Gastrocnemius medialis (tissue), 4 donors: ENCODE measurements around the gene TRIP12.

ENCODE experiments used
- POLR2A ChIP-seq, 2 donors: fragments of 450-650 bp; IDR thresholded peaks; one replicate each; pipeline ENCODE4 v1.6.1; 2017; ENCODE audit warnings: antibody characterized with exemption in 2 of 2, mild to moderate bottlenecking in 2 of 2, moderate library complexity in 2 of 2
- TF ChIP-seq, protein P1 (sequence below), 5 experiments: fragments of 450-650 bp in 3 of 5; fragments of 200-600 bp in 2 of 5; sonication (generic) in 2 of 5; IDR thresholded peaks in 4 of 5; conservative IDR thresholded peaks in 1 of 5; 1 replicate in 4 of 5; 2 replicates in 1 of 5; pipeline ENCODE4 v1.5.1; 2016 to 2019; ENCODE audit warnings: antibody characterized with exemption in 5 of 5, mild to moderate bottlenecking in 3 of 5, moderate library complexity in 3 of 5

GRCh38 chr2:229774237-229774636 is 147.6 kb downstream of the TRIP12 start:
- TF ChIP-seq, protein P1, sequence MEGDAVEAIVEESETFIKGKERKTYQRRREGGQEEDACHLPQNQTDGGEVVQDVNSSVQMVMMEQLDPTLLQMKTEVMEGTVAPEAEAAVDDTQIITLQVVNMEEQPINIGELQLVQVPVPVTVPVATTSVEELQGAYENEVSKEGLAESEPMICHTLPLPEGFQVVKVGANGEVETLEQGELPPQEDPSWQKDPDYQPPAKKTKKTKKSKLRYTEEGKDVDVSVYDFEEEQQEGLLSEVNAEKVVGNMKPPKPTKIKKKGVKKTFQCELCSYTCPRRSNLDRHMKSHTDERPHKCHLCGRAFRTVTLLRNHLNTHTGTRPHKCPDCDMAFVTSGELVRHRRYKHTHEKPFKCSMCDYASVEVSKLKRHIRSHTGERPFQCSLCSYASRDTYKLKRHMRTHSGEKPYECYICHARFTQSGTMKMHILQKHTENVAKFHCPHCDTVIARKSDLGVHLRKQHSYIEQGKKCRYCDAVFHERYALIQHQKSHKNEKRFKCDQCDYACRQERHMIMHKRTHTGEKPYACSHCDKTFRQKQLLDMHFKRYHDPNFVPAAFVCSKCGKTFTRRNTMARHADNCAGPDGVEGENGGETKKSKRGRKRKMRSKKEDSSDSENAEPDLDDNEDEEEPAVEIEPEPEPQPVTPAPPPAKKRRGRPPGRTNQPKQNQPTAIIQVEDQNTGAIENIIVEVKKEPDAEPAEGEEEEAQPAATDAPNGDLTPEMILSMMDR (IDR thresholded peaks at IDR 0.05 in 4 of 5, conservative IDR thresholded peaks at IDR 0.05 in 1 of 5) = no peak
- no peak for TF ChIP-seq POLR2A (IDR thresholded peaks at IDR 0.05)
